Heart right ventricle (tissue), 16 donors: ENCODE measurements around the gene MYO3B. TPM values are rescaled to one million over a fixed set of nuclear protein-coding genes. Genes with fewer than 3 reads are reported as not detected.

Experiments
- ATAC-seq, 8 donors: fragments of 200-7000 bp; cut with Tn5 transposase; one replicate each; pipeline ENCODE4 v1.9.1; 2020; ENCODE audit warnings: mild to moderate bottlenecking in 8 of 8, moderate library complexity in 8 of 8, moderate number of reproducible peaks in 1 of 8
- DNase-seq, 2 donors: peaks; one replicate each; pipeline ENCODE4 v3.0.0-alpha.2; 2020
- H3K27ac ChIP-seq, 10 donors: fragments of 200-600 bp; sonication (generic) in 2 of 10; one replicate each; pipeline versions ENCODE4 v1.5.0 to v1.8.0; 2020 to 2022; ENCODE audit warnings: mild to moderate bottlenecking in 3 of 10
- H3K27me3 ChIP-seq, 7 donors: fragments of 200-600 bp; one replicate each; pipeline ENCODE4 v1.8.0; 2021 to 2022; ENCODE audit warnings: mild to moderate bottlenecking in 2 of 7
- H3K36me3 ChIP-seq, 9 donors: fragments of 200-600 bp; sonication (generic) in 1 of 9; one replicate each; pipeline versions ENCODE4 v1.5.0 to v1.8.0; 2020 to 2022; ENCODE audit warnings: mild to moderate bottlenecking in 2 of 9
- H3K4me1 ChIP-seq, 9 donors: fragments of 200-600 bp; sonication (generic) in 1 of 9; one replicate each; pipeline versions ENCODE4 v1.5.0 to v1.8.0; 2020 to 2022; ENCODE audit warnings: mild to moderate bottlenecking in 4 of 9
- H3K4me3 ChIP-seq, 10 donors: fragments of 200-600 bp; sonication (generic) in 2 of 10; one replicate each; pipeline versions ENCODE4 v1.5.0 to v1.8.0; 2020 to 2022; ENCODE audit warnings: mild to moderate bottlenecking in 7 of 10, moderate library complexity in 2 of 10
- H3K9me3 ChIP-seq, 11 donors: fragments of 200-600 bp in 10 of 11; sonication (generic) in 2 of 11; one replicate each; pipeline versions ENCODE4 v1.5.0 to v1.8.0; 2013 to 2022; ENCODE audit warnings: mild to moderate bottlenecking in 2 of 11, control low read depth in 1 of 11, moderate library complexity in 1 of 11
- CTCF ChIP-seq, 9 donors: fragments of 200-600 bp; sonication (generic) in 2 of 9; IDR thresholded peaks; one replicate each; pipeline versions ENCODE4 v1.5.0 to v1.8.0; 2021 to 2022; ENCODE audit warnings: antibody characterized with exemption in 9 of 9, mild to moderate bottlenecking in 5 of 9, moderate library complexity in 1 of 9
- whole genome bisulfite sequencing, 2 donors: extraction: QIAGEN DNeasy Blood & Tissue Kit; methylation state at CpG; one replicate each; pipeline ENCODE4 v1.1.7; 2013; ENCODE audit warnings: inconsistent platforms in 1 of 2; 5-methylcytosine and 5-hydroxymethylcytosine counted together
- intact Hi-C, 10 donors: fragments of 100-400 bp; cut with DNase I; formaldehyde crosslinking; loops; one replicate each; pipeline versions ENCODE4 v1.11.1 to v1.14.2; 2022
- polyA plus RNA-seq, 2 donors: library from polyadenylated mRNA; stranded (reverse); fragments of 200-250 nt; gene quantifications; one replicate each; pipeline ENCODE4 v1.2.3, GENCODE V29; 2013
- total RNA-seq, 10 donors: library from RNA; stranded (reverse); fragmentation: NEBNext Ultra II Directional in 3 of 10; extraction: Animal tissue kit (Norgen Biotek cat#: 25700) in 3 of 10; gene quantifications; one replicate each; pipeline versions ENCODE4 v1.2.1 to v1.2.4, GENCODE V29; 2021 to 2023
- donor health status: Arrhythmogenic right ventricular cardiomyopathy.
- donor health status: ischemic (EF 13 %, LVEDD 7.1; RV severe dilation, severe dysfunction).
- donor health status: healthy with polysubstance abuse.
- donor health status: DM: no; HTN: yes; CAD: no.
- donor health status: DM: no; HTN: no; CAD: no.
- donor health status: ischemic (EF 25% LVEDD 6.9; RV normal size, moderate dysfunction).
- donor health status: ischemic (EF 25% LVEDD 5.7; RV mildly dilated, moderate dysfunction).
- donor health status: healthy.
- donor health status: DM: yes; HTN: yes; CAD: no.
- donor health status: Ischemic cardiomyopathy.
- donor health status: ischemic (EF 35%, LVEDD 5.7; RV mildly dilated, moderate dysfunction).
- donor health status: nonischemic (EF 11% LVEDD 7.7; RV severe dilation, severe dysfunction).
- donor health status: DM: yes; HTN: yes; CAD: no.
- donor health status: PGD.
- donor health status: ischemic (EF 29% LVEDD 5.4; RV normal size, mild dysfunction).
- donor health status: nonischemic (EF 23%, LVEDD 6.1; RV moderate dilation, normal function).

Gene MYO3B
- total and polyA plus RNA-seq, 12 donors: 0.05 to 0.21 (median 0.09) TPM; not detected in 8

GRCh38 chr2:170162271-170162632 lies 15.7 kb upstream of the MYO3B start:
- no peaks in the 10 kb centered on the region for H3K4me1 ChIP-seq
- ATAC-seq: no peak

GRCh38 chr2:170163411-170164065 lies 14.4 kb upstream of the MYO3B start:
- TF ChIP-seq CTCF (IDR thresholded peaks at IDR 0.05): no peak
- Histone ChIP-seq H3K4me1 (no peaks in the 10 kb centered on the region), H3K9me3 (no peaks in the 10 kb centered on the region), H3K36me3 (no peaks in the 10 kb centered on the region), H3K27me3 (peaks cover 0 to 4% (median 0%) of the 10 kb centered on the region in 7 donors), H3K27ac (no peak overlapping the region), H3K4me3 (no peak overlapping the region)
- intact Hi-C loops: no loop called here
- DNase-seq (no peak), ATAC-seq (no peak)
- WGBS, 2 donors: 84 to 90% methylated on average over 6 of the region's 6 CpGs

More at GRCh38 chr2:170162271-170162632, 15.7 kb upstream of the MYO3B start:
- H3K9me3 ChIP-seq: no peaks in the 10 kb centered on the region
- 94 to 96% methylated on average over 4 of the region's 4 CpGs for WGBS, 2 donors
- H3K36me3 ChIP-seq: no peaks in the 10 kb centered on the region
- H3K27ac ChIP-seq: no peak overlapping the region
- H3K27me3 ChIP-seq: peaks cover 0 to 4% (median 0%) of the 10 kb centered on the region in 7 donors
- no peak for DNase-seq
- no peak overlapping the region for H3K4me3 ChIP-seq
- TF ChIP-seq CTCF (IDR thresholded peaks at IDR 0.05): no peak
- intact Hi-C loops: no loop called here

- Histone ChIP-seq H3K9me3 (no peaks in the 10 kb centered on the region), H3K27ac (no peak overlapping the region), H3K27me3 (peaks cover 0 to 3% (median 0%) of the 10 kb centered on the region in 7 donors), H3K36me3 (no peaks in the 10 kb centered on the region), H3K4me3 (no peak overlapping the region), H3K4me1 (no peaks in the 10 kb centered on the region)
- 73 to 77% methylated on average over 2 of the region's 2 CpGs for WGBS, 2 donors
- DNase-seq: no peak
- intact Hi-C loops: no loop called here
- TF ChIP-seq CTCF (IDR thresholded peaks at IDR 0.05): no peak
- ATAC-seq: no peak
Observed at GRCh38 chr2:170165129-170165528, 12.8 kb upstream of the MYO3B start.

- no peaks in the 10 kb centered on the region for H3K36me3 ChIP-seq
Observed at GRCh38 chr2:170166735-170167134, 11.2 kb upstream of the MYO3B start.

More at GRCh38 chr2:170166735-170167134, 11.2 kb upstream of the MYO3B start:
- 82 to 97% methylated on average over 1 of the region's 1 CpG for WGBS, 2 donors
- Histone ChIP-seq H3K27ac (no peak overlapping the region), H3K27me3 (peaks cover 0 to 3% (median 0%) of the 10 kb centered on the region in 7 donors), H3K9me3 (no peaks in the 10 kb centered on the region), H3K4me1 (no peaks in the 10 kb centered on the region), H3K4me3 (no peak overlapping the region)
- intact Hi-C loops: no loop called here
- ATAC-seq: no peak
- no peak for TF ChIP-seq CTCF (IDR thresholded peaks at IDR 0.05)
- DNase-seq: no peak
